HG03378 (cell line): ENCODE data around the gene ADAT1.
"Not testable (repeated sequence)": the region's sequence is repeated elsewhere in the genome, so short reads cannot be mapped to it uniquely, and the experiment has no call there.

Experiments
- ATAC-seq: cut with Tn5 transposase; IDR thresholded peaks from one replicate; pipeline ENCODE4 v1.9.1; 2021; ENCODE audit warnings: mild to moderate bottlenecking, moderate library complexity; ENCODE audit not compliant: unreplicated experiment

ADAT1 gene

GRCh38 chr16:75621170-75621477 is 2.0 kb downstream of the ADAT1 start:
- no peak for ATAC-seq

GRCh38 chr16:75620326-75621169 is 2.5 kb downstream of the ADAT1 start:
- no peak for ATAC-seq

GRCh38 chr16:75618780-75619179 is 4.3 kb downstream of the ADAT1 start:
- ATAC-seq: no peak

- no peak for ATAC-seq
Observed at GRCh38 chr16:75617121-75617520, 6.0 kb downstream of the ADAT1 start.

- no peak for ATAC-seq
Observed at GRCh38 chr16:75616521-75617010, 6.5 kb downstream of the ADAT1 start.

- no peak for ATAC-seq
Observed at GRCh38 chr16:75615619-75616018, 7.5 kb downstream of the ADAT1 start.

GRCh38 chr16:75614066-75614897 is 8.8 kb downstream of the ADAT1 start:
- no peak for ATAC-seq

GRCh38 chr16:75606507-75606906 is 16.6 kb downstream of the ADAT1 start:
- ATAC-seq: no peak

- no peak for ATAC-seq
Observed at GRCh38 chr16:75603241-75603640, 19.8 kb downstream of the ADAT1 start.

- ATAC-seq: no peak
Observed at GRCh38 chr16:75599452-75600277, 23.4 kb downstream of the ADAT1 start.

- ATAC-seq: no peak
Observed at GRCh38 chr16:75593825-75594820, 29.0 kb downstream of the ADAT1 start.

GRCh38 chr16:75593308-75593707 is 29.8 kb downstream of the ADAT1 start:
- no peak for ATAC-seq

GRCh38 chr16:75591927-75592326 is 31.2 kb downstream of the ADAT1 start:
- not testable (repeated sequence) for ATAC-seq

- ATAC-seq: no peak
Observed at GRCh38 chr16:75590920-75591843, 31.9 kb downstream of the ADAT1 start.

GRCh38 chr16:75589306-75589705 is 33.8 kb downstream of the ADAT1 start:
- ATAC-seq: no peak

- no peak for ATAC-seq
Observed at GRCh38 chr16:75588716-75589115, 34.4 kb downstream of the ADAT1 start.

GRCh38 chr16:75584108-75584507 is 39.0 kb downstream of the ADAT1 start:
- ATAC-seq: peak; percentile 60

GRCh38 chr16:75579281-75579834 is 43.7 kb downstream of the ADAT1 start:
- no peak for ATAC-seq

GRCh38 chr16:75578725-75579124 is 44.4 kb downstream of the ADAT1 start:
- ATAC-seq: no peak
